Heart left ventricle (tissue), 16 donors: Measurements from ENCODE around the gene AKT1. TPM values are rescaled to one million over a fixed set of nuclear protein-coding genes. Genes with fewer than 3 reads are reported as not detected.

ENCODE experiments used
- ATAC-seq, 4 donors: fragments of 200-7000 bp; cut with Tn5 transposase; one replicate each; pipeline ENCODE4 v1.9.1; 2020 to 2022; ENCODE audit warnings: moderate library complexity in 4 of 4, mild to moderate bottlenecking in 3 of 4, moderate number of reproducible peaks in 1 of 4
- DNase-seq, 5 donors: peaks; one replicate each; pipeline ENCODE4 v3.0.0-alpha.2; 2020
- H3K27ac ChIP-seq, 12 donors: fragments of 200-600 bp; sonication (generic) in 4 of 12; one replicate each; pipeline versions ENCODE4 v1.5.0 to v1.8.0; 2016 to 2022; ENCODE audit warnings: mild to moderate bottlenecking in 2 of 12
- H3K27me3 ChIP-seq, 9 donors: fragments of 200-600 bp; sonication (generic) in 2 of 9; one replicate each; pipeline versions ENCODE4 v1.5.1 to v1.8.0; 2016 to 2022; ENCODE audit warnings: mild to moderate bottlenecking in 3 of 9
- H3K36me3 ChIP-seq, 9 donors: fragments of 200-600 bp; sonication (generic) in 2 of 9; one replicate each; pipeline versions ENCODE4 v1.5.0 to v1.8.0; 2018 to 2022; ENCODE audit warnings: mild to moderate bottlenecking in 2 of 9
- H3K4me1 ChIP-seq, 12 donors: fragments of 200-600 bp; sonication (generic) in 4 of 12; one replicate each; pipeline versions ENCODE4 v1.5.0 to v1.8.0; 2016 to 2022; ENCODE audit warnings: mild to moderate bottlenecking in 3 of 12
- H3K4me3 ChIP-seq, 12 donors: fragments of 200-600 bp; sonication (generic) in 4 of 12; one replicate each; pipeline versions ENCODE4 v1.5.0 to v1.8.0; 2017 to 2022; ENCODE audit warnings: mild to moderate bottlenecking in 9 of 12, moderate library complexity in 4 of 12
- H3K9me3 ChIP-seq, 12 donors: fragments of 200-600 bp; sonication (generic) in 4 of 12; one replicate each; pipeline versions ENCODE4 v1.5.0 to v1.8.0; 2016 to 2022; ENCODE audit warnings: mild to moderate bottlenecking in 1 of 12
- POLR2A ChIP-seq, 2 donors: fragments of 450-650 bp; IDR thresholded peaks; one replicate each; pipeline ENCODE4 v1.6.1; 2017; ENCODE audit warnings: antibody characterized with exemption in 2 of 2, mild to moderate bottlenecking in 2 of 2, moderate library complexity in 2 of 2
- WGBS, 4 donors: extraction: QIAGEN DNeasy Blood & Tissue Kit in 2 of 4; methylation state at CpG; one replicate each; pipeline versions ENCODE4 v1.1.5 to v1.1.7; 2013 to 2018; 5-methylcytosine and 5-hydroxymethylcytosine counted together
- intact Hi-C, 10 donors: fragments of 100-400 bp; cut with DNase I; formaldehyde crosslinking; loops; one replicate each; pipeline versions ENCODE4 v1.11.1 to v1.14.2; 2022
- polyA plus RNA-seq, 2 donors: library from polyadenylated mRNA; stranded (reverse); fragments of 200-250 nt; gene quantifications; one replicate each; pipeline ENCODE4 v1.2.3, GENCODE V29; 2013
- total RNA-seq, 9 donors: library from RNA; depleted of rRNA in 2 of 9; stranded (reverse); fragments of >200 nt in 2 of 9; fragmentation: NEBNext Ultra II Directional in 3 of 9; extraction: Animal tissue kit (Norgen Biotek cat#: 25700) in 3 of 9; gene quantifications; one replicate each; pipeline versions ENCODE4 v1.1.0 to v1.2.4, GENCODE V29; 2016 to 2023
- TF ChIP-seq, protein P1 (sequence below), 12 donors: fragments of 200-600 bp; sonication (generic) in 4 of 12; IDR thresholded peaks; one replicate each; pipeline versions ENCODE4 v1.5.0 to v1.8.0; 2018 to 2022; ENCODE audit warnings: antibody characterized with exemption in 12 of 12, mild to moderate bottlenecking in 5 of 12
- donor health status: ischemic (EF 13 %, LVEDD 7.1; RV severe dilation, severe dysfunction).
- donor health status: healthy with polysubstance abuse.
- donor health status: DM: no; HTN: yes; CAD: no.
- donor health status: DM: no; HTN: no; CAD: no.
- donor health status: ischemic (EF 25% LVEDD 6.9; RV normal size, moderate dysfunction).
- donor health status: ischemic (EF 25% LVEDD 5.7; RV mildly dilated, moderate dysfunction).
- donor health status: healthy.
- donor health status: DM: yes; HTN: yes; CAD: no.
- donor health status: ischemic (EF 35%, LVEDD 5.7; RV mildly dilated, moderate dysfunction).
- donor health status: nonischemic (EF 11% LVEDD 7.7; RV severe dilation, severe dysfunction).
- donor health status: DM: yes; HTN: yes; CAD: no.
- donor health status: PGD.
- donor health status: ischemic (EF 29% LVEDD 5.4; RV normal size, mild dysfunction).
- donor health status: nonischemic (EF 23%, LVEDD 6.1; RV moderate dilation, normal function).

The AKT1 gene
- total and polyA plus RNA-seq, 11 donors, result 108 to 173 (median 135) TPM

GRCh38 chr14:104813286-104813685 lies 17.7 kb upstream of the AKT1 start:
- WGBS, 4 donors, result 87 to 94% (median 90%) methylated on average over 7 of the region's 7 CpGs
- no peak for TF ChIP-seq POLR2A (IDR thresholded peaks at IDR 0.05)
- TF ChIP-seq, protein P1, sequence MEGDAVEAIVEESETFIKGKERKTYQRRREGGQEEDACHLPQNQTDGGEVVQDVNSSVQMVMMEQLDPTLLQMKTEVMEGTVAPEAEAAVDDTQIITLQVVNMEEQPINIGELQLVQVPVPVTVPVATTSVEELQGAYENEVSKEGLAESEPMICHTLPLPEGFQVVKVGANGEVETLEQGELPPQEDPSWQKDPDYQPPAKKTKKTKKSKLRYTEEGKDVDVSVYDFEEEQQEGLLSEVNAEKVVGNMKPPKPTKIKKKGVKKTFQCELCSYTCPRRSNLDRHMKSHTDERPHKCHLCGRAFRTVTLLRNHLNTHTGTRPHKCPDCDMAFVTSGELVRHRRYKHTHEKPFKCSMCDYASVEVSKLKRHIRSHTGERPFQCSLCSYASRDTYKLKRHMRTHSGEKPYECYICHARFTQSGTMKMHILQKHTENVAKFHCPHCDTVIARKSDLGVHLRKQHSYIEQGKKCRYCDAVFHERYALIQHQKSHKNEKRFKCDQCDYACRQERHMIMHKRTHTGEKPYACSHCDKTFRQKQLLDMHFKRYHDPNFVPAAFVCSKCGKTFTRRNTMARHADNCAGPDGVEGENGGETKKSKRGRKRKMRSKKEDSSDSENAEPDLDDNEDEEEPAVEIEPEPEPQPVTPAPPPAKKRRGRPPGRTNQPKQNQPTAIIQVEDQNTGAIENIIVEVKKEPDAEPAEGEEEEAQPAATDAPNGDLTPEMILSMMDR (IDR thresholded peaks at IDR 0.05), result no peak
- intact Hi-C loops, result no loop called here
- Histone ChIP-seq H3K9me3 (peaks cover 0 to 3% (median 0%) of the 10 kb centered on the region in 12 donors), H3K4me1 (peaks cover 0 to 34% (median 22%) of the 10 kb centered on the region in 12 donors), H3K4me3 (no peak overlapping the region), H3K27ac (no peak overlapping the region), H3K36me3 (peaks cover 0 to 4% (median 0%) of the 10 kb centered on the region in 9 donors), H3K27me3 (no peaks in the 10 kb centered on the region)
- ATAC-seq (no peak), DNase-seq (peak in 1 of 5 donors; percentile 7)

- Histone ChIP-seq H3K27me3 (no peaks in the 10 kb centered on the region), H3K27ac (no peak overlapping the region), H3K4me3 (no peak overlapping the region), H3K9me3 (no peaks in the 10 kb centered on the region), H3K4me1 (peaks cover 0 to 27% (median 13%) of the 10 kb centered on the region in 12 donors), H3K36me3 (no peaks in the 10 kb centered on the region)
- peak in 1 of 5 donors; percentile 18 for DNase-seq
- intact Hi-C loops, result no loop called here
- WGBS, 4 donors, result 90 to 94% (median 92%) methylated on average over 11 of the region's 11 CpGs
- no peak for ATAC-seq
- TF ChIP-seq, protein P1 (IDR thresholded peaks at IDR 0.05), result no peak
- TF ChIP-seq POLR2A (IDR thresholded peaks at IDR 0.05), result no peak
These were observed 14.8 kb upstream of the AKT1 start for GRCh38 chr14:104810316-104810715.

DNA sequence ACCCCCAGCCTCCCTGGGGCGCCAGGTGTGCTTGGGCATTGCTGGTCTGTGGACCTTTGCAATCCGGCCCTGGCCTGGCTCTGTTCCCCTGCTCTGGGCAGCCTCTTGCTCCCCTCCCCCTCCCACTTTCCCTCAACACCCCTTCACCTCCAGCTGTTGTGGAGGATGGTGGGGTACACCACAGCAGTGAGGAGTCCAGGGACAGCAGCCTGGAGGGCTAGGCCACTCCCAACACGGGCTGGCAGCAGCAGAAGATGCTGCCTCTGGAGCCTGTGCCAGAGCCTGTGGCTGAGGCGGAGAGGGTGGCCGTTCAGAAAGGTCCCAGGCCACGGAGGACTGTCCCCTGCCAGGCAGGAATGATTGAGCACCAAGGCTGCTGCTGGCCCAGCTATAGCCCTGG lies 12.9 kb upstream of the AKT1 start:
- H3K27me3 ChIP-seq, result no peaks in the 10 kb centered on the region
- H3K4me1 ChIP-seq, result peaks cover 0 to 14% (median 6%) of the 10 kb centered on the region in 12 donors
- H3K9me3 ChIP-seq, result no peaks in the 10 kb centered on the region
- intact Hi-C loops, result no loop called here
- no peak overlapping the region for H3K27ac ChIP-seq
- no peak for ATAC-seq
- WGBS, 4 donors, result 78 to 86% (median 82%) methylated on average over 6 of the region's 6 CpGs
- H3K36me3 ChIP-seq, result no peaks in the 10 kb centered on the region
- no peak for TF ChIP-seq POLR2A (IDR thresholded peaks at IDR 0.05)
- TF ChIP-seq, protein P1 (IDR thresholded peaks at IDR 0.05), result no peak
- no peak for DNase-seq
- no peak overlapping the region for H3K4me3 ChIP-seq

- TF ChIP-seq, protein P1 (IDR thresholded peaks at IDR 0.05), result no peak
- no peak for TF ChIP-seq POLR2A (IDR thresholded peaks at IDR 0.05)
- intact Hi-C loops, result no loop called here
These were observed 11.3 kb upstream of the AKT1 start for GRCh38 chr14:104806625-104807465.

More at GRCh38 chr14:104806625-104807465, 11.3 kb upstream of the AKT1 start:
- H3K27ac ChIP-seq, result no peak overlapping the region
- peaks cover 0 to 21% (median 13%) of the 10 kb centered on the region in 12 donors for H3K4me1 ChIP-seq
- no peaks in the 10 kb centered on the region for H3K36me3 ChIP-seq
- WGBS, 4 donors, result 88 to 95% (median 92%) methylated on average over 10 of the region's 10 CpGs
- ATAC-seq (no peak), DNase-seq (no peak)
- H3K9me3 ChIP-seq, result no peaks in the 10 kb centered on the region
- H3K4me3 ChIP-seq, result no peak overlapping the region
- no peaks in the 10 kb centered on the region for H3K27me3 ChIP-seq
